Measurements from ENCODE around the gene LIPT2.
"Not testable (repeated sequence)": the region's sequence is repeated elsewhere in the genome, so short reads cannot be mapped to it uniquely, and the experiment has no call there.

Gene LIPT2

DNA sequence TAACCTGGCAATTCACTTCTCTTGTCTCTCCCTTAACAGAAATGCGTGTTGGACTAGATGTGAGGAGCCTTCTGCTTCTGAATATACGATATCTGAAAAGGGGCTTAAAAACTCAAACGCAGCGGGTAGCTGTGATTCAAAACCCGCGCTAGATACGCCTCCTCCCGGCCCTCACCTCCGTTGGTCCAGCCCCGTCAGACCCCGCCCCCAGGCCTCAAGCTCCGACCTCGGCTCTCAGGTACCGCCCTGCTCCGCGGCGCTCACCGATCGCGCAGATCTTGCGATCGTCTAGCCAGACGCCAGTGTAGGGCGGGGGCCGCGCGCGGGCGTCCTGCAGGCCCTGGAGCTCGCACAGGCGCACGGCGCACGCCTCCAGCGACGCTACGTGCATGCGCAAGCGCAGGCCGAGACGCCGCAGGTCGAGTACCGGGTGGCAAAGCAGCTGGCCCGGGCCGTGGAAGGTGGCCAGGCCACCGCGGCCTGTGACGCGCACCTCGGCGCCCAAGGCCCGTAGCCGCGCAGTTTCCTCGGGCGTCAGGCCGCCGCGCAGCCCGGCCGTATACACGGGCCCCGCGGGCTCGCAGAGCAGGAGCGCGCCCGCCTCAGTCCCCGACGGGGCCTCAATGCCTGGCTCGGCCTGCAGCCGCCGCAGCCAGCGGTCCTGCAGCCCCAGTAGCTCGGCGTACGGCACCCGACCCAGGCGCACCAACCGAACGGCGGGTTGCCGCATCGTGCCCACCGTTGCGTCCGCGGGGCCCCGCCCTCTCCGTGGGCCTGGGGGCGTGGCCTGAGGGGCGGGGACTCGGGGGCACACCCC is at the start of gene LIPT2:
TSS of gene LIPT2 (minus strand) at position 751 of the 817 bp plus-strand sequence. CDS start at position 730, 21 bp downstream.
- DNase-seq (ENCODE audit: low read depth in 1 of 2, low spot score in 1 of 2), result peak; percentile 95

DNA sequence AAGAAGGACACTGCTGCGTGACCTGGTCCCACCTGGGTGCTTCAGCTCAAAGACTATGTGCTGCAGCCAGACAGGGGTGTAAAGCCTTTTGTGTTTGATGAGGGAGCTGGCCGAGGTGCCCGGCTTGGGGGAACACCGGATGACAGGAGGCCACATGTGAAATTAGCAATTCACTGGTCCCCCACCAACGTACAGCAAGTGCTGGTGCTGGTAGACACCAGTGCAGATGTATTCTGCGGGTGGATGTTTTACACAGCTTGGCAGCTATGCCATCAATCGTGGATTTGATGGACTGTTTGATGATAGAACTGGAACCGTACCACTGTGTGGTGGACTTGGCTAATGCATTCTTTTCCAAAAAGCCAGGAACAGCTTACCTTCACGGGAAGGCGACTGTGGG is 47.9 kb upstream of the LIPT2 start:
- no peak for DNase-seq (ENCODE audit: low read depth in 1 of 2, low spot score in 1 of 2)

DNA sequence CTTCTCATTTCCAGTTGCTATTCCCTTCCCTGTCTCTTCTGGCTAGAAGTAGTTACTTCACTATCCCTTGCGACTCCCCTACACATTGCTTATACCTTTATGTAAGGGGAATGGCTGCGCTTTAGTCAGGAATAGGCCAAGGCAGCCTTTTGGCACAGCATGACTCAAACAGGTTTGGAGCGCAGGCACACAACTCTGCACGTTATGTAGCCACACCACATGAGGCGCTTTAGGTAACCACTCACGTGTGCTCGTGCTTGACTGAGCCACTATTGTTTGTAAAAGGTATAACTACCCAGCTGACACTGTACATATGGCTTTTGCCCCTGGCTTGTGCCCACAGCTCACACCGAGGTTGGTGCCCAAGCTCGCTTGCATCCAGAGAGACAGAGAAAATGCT is 46.7 kb upstream of the LIPT2 start:
- no peak for DNase-seq (ENCODE audit: low read depth in 1 of 2, low spot score in 1 of 2)

DNA sequence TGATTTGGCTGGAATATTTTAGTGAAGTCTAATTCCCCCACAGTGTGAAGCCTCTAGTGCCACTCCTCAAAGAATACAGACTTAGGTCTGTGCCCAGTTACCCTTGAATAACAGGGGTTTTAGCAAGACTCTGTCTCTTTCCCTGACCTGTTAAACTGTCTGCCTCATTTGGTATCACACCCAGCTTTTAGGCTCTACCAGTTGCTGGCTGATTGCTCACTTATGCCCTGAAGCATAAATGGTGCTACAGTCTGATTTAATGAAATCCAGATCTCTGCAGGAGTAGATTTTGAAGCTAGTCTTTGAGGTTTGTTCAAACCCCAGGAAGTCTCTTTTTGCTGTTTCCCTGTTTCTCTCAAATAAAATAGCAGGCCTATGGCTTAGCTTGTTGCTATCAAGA is 45.2 kb upstream of the LIPT2 start:
- DNase-seq (ENCODE audit: low read depth in 1 of 2, low spot score in 1 of 2), result no peak

DNA sequence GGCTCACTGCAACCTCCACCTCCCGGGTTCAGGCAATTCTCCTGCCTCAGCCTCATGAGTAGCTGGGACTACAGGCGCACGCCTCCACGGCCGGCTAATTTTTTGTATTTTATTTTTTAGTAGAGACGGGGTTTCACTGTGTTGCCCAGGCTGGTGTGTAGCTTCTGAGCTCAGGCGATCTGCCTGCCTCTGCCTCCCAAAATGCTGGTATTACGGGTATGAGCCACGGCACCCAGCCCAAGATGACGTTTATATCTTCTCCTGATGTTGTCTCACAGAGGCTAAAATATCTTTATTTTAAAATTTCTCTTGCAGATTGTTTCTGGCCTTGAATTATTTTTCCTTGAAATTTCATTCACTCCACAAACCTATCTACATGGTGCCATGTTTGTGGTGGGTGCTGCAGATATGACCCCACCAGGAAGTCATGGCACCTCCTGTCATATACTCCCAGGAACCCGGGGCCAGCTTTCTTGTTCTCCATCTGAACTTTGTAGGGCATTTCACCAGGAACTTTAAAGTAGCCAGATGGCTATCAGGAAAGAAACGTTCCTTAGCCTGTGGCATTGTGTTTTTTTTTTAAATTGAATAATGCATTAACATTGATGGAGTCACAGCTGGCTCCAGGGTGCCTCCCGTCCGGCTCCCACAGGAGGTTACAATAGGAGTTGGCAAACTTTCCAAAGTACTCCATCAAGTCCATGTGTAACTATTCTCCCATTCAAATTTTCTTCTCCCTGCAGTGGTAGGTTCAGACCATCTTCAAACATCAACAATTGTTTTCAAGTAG is 42.0 kb upstream of the LIPT2 start:
- DNase-seq (ENCODE audit: low read depth in 1 of 2, low spot score in 1 of 2), result no peak

DNA sequence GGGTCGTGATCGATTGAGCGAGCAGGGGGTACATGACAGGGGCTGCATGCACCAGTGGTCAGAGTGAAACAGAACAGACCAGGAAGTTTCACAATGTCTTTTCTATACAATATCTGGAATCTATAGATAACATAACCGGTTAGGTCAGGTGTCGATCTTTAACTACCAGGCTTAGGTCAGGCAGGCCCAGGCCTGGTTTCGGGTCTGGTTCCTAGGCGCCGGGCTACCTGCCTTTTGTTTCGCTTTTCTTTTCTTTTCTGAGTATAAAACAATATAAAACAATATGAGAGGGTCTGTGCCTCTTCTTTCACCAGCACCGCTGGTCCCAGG is 41.4 kb upstream of the LIPT2 start:
- not testable (repeated sequence) for DNase-seq (ENCODE audit: low read depth in 1 of 2, low spot score in 1 of 2)

DNA sequence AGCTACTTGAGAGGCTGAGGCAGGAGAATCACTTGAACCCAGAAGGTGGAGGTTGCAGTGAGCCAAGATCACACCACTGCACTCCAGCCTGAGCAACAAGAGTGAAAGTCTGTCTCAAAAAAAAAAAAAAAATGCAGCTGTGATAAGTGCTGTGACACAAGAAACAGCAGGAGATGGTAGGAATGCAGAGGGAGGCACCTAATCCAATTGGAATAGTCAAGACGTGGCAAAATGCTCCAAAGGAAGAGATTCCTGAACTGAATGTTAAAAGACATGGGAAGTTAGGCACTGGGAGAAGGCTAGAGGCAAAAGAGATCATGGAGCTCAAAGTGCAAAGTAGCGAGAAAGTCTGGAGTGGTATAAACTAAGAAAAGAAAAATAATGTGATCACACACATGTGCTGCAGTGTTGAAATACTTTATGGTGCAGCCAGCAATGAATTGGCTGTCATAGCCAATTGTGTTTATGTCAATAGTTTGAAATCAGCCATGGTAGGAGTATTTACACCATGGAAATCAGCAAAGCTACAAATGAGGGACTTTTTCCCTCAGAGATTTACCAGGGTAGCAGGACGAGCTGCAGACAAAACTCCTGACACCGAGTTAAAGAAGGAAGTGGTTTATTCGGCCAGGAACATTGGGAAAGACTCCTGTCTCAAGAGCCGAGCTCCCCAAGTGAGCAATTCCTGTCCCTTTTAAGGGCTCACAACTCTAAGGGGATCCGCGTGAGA is 40.9 kb upstream of the LIPT2 start:
- DNase-seq (ENCODE audit: low read depth in 1 of 2, low spot score in 1 of 2), result no peak

DNA sequence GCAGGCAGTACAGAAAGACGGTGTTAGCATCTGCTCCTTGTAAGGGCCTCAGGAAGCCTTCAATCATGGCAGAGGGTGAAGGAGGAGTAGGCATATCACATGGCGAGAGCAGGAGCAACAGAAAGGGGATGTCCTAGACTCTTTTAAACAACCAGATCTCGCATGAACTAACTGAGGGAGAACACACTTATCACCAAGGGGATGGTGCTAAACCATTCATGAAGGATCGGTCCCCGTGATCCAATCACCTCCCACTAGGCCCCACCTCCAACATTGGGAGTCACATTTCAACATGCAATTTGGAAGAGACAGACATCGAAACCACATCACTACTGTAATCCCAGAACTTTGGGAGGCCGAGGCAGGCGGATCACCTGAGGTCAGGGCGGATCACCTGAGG is 39.9 kb upstream of the LIPT2 start:
- DNase-seq (ENCODE audit: low read depth in 1 of 2, low spot score in 1 of 2), result no peak

DNA sequence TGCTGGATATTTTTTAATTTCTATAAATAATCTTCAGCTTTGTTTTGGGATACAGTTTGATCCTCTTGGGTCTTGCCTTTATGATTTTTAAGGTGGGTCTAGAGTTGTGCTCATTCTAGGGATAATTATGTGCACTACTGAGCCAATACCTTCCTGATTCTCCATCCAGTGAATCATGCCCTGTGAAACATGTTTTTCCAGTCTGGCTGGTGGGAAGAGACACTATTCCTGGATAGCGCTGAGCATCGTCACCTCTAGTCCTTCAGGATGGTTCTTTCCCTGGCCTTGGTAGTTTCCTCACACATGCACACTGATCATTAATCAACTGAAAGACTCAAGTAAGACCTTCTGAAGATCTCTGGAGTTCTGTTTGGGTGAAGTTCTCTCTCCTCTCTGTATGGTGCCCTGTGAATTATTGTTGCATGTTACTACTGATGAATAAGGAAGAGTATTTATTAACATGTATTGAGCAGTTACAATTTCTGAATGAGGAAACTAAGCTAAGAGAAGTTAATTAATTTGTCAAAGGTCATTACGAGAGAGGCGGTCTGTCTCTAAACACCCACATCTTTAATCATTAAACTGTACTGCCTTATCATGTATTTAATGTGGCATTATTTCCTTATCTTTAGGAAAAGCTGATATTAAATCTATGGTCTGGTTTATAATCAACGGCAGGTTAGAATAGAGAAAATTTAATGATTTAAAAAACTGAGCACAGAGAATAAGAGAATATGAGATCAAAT is 39.1 kb upstream of the LIPT2 start:
- DNase-seq (ENCODE audit: low read depth in 1 of 2, low spot score in 1 of 2), result no peak

DNA sequence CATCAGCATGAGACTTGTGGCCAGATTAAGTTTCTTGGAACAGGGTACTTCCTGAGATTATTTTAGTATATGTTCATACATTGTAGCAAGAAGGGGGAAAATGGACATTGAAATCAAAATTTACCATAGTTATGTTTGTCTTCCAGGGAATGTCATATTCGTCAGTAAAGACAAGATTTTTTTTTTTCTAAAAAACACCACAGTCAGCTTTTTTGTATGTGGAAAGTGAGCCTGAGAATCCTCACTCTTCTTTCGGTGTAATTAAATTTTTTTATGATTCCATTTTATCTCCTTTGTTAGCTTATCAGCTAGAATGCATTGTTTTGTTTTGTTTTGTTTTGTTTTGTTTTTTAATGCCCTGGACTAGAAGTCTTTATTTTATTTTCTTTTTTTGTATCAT is 31.5 kb upstream of the LIPT2 start:
- DNase-seq (ENCODE audit: low read depth in 1 of 2, low spot score in 1 of 2), result no peak

DNA sequence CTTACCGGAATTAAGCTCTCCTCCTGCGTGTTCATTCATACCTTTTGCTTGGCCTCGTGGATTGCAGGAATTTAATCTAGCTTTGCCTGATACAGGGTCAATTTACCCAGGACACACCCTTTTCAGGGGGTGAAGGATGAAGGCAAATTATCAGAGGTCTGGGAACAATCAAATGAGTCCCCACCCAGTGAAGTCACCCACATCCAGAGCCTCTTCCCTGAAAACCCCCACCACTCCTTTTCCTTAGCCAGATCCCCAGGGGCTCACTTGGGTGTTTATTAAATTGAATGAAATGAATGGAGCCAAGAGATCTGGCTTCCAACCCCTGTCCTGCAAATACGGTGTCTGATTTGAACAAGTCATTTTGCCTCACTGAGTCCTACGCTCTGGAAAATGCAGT is 31.0 kb upstream of the LIPT2 start:
- DNase-seq (ENCODE audit: low read depth in 1 of 2, low spot score in 1 of 2), result no peak

DNA sequence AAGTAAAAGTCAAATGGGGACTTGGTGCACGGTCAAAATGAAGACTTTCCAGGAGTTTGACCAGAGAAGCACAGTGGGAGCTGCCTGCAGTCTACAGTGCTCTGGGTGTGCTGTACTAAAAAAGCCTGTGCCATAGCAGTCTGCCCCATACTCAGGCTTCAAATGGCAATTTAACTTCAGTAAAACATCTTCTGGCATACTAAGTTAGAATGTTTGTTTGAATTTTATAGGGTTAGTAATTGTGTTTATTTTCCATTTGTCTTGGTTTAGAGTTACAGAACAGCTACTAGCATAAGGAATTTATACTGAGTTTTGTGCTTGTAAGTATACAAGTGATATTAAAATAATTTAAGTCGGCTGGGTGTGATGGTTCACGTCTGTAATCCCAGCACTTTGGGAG is 29.3 kb upstream of the LIPT2 start:
- DNase-seq (ENCODE audit: low read depth in 1 of 2, low spot score in 1 of 2), result no peak

DNA sequence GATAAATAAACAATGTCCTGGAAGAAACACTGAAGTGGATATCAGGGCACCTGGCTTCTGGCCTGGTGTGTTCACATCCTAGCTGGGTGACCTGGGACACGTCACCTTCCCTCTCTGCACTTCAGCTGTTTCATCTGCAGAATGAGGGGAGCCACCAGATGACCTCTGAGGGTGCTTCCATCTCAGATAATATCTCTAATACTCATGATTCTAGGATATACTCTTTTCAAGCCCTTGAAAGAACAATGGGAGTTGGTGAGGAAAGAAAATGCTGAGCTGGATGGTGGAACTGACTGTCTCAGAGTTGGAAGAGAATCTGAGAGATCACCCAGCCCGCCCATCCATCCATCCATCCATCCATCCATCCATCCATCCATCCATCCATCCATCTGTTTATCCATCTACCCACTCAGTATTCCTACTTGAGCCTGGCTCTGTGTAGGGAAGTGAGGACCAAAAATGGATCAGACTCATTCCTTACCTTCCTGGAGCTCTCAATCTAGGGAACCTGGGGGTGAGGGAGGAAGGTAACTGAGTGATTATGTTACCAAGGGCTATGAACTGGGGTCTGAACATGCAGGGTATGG is 28.2 kb upstream of the LIPT2 start:
- DNase-seq (ENCODE audit: low read depth in 1 of 2, low spot score in 1 of 2), result no peak

DNA sequence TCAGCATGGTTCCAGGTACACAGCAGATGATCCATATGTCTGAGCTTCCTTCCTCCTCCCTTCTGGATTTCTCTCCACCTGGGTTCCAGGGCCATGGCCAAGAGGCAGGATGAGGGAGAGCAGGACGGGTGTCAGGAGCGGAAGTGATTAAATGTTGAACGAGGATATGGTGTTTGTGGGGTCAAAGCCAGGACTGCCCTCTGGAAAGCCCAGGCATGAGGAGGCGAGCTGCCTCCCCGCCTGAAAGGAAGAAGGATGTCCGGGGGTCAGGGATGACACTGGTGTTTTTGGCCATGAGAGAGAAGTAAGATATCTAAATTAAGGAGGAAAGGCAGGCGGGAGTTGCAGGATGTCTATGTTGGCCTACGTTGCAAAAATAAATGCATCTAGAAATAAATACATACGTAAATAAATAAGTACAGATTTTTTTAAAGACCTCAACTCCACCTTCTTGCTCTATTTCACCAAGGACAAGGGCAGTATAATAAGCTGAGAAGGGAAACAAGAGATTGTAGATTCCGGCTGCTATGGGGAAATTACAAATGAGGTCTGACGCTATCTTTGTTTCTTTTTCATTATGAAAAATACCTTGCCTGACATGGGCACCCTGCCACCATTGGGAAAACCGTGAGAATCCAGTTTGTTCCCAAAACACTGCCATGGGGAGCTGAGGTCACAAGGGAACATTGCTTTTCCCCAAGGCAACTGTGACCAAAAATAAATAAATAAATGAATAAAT is 27.6 kb upstream of the LIPT2 start:
- DNase-seq (ENCODE audit: low read depth in 1 of 2, low spot score in 1 of 2), result no peak

DNA sequence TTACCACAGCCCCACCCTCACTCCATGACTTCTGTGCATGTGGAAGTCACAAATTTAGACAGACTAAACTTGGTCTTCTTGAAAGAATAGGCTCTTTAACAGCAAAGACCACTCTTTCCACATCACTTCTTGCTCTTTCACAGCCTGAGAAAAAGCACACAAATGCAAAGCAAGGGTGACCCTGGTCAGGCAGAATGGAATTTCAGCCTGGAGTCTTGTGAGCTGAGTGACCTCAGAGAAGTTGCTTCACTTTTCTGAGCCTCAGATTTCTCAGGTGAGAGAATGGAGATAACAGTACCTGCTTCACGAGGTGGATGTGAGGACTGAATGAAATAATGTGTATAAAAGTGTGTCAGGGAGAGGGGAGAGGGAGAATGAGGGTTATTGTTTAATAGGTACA is 26.8 kb upstream of the LIPT2 start:
- no peak for DNase-seq (ENCODE audit: low read depth in 1 of 2, low spot score in 1 of 2)

DNA sequence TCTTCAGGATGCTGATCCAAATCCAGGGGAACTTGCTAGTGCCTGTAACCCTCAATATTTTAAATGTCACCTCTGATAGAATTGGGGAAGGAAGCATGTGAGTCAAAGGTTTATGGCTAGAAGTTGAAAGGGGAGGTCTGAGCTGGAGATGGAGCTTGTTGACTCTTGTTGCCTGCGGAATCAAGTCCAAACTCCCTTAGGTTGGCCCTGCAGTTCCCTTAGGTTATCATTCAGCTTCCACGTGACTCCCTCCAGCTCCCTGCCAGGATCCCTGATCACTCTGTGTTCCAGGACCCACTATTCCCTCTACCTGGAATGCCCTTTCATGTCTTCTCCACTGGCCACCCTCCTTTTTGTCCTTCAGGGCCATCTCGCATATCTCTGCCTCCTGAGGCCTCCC is 26.2 kb upstream of the LIPT2 start:
- DNase-seq (ENCODE audit: low read depth in 1 of 2, low spot score in 1 of 2), result no peak

DNA sequence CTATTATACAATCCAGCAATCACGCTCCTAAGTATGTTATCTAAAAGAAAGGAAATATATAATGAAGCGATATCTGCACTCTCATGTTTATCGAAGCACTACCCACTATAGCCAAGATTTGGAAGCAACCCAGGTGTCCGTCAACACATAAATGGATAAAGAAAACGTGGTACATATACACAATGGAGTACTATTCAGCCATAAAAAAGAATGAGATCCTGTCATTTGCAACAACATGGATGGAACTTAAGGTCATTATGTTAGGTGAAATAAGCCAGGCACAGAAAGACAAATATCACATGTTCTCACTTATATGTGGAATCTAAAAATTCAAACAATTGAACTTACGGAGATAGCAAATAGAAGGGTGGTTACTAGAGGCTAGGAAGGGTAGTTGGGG is 24.1 kb upstream of the LIPT2 start:
- DNase-seq (ENCODE audit: low read depth in 1 of 2, low spot score in 1 of 2), result not testable (repeated sequence)

DNA sequence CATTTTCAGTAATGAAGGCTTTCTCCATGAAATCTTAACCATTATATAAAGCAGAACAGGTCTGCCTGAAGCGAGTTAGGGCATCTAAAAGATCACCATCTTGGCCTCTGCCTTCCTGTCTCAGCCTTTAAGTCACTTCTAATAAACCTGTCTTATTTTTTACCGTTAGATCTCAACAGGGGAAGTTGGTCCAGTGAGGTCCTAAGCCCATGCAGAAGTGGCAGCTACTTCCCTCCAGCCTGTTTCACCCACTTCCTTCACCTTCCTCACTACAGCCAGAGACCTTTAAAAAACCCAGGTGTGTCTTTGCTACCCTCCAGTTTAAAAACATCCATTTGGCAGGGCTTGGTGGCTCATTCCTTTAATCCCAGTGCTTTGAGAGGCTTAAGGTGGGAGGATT is 14.1 kb upstream of the LIPT2 start:
- DNase-seq (ENCODE audit: low read depth in 1 of 2, low spot score in 1 of 2), result no peak

DNA sequence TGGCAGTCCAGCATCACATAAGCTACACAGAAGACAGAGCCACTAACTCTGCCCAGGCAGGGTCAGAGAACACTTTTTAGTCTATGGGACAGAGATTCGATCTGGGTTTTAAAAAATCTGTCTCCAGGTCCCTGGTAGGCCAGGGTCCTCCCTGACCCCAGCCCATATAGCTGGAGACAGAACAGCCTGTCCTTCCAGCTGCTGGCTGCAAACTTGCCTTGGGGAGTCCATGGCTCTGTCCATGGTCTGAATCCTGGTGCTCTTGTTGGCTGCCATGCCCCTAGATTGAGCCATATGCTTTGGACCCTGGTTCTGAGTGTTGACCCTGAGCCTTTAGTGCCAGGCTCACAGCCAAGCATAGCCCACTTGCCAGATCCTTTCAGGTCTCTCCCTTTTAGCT is 13.3 kb upstream of the LIPT2 start:
- no peak for DNase-seq (ENCODE audit: low read depth in 1 of 2, low spot score in 1 of 2)

DNA sequence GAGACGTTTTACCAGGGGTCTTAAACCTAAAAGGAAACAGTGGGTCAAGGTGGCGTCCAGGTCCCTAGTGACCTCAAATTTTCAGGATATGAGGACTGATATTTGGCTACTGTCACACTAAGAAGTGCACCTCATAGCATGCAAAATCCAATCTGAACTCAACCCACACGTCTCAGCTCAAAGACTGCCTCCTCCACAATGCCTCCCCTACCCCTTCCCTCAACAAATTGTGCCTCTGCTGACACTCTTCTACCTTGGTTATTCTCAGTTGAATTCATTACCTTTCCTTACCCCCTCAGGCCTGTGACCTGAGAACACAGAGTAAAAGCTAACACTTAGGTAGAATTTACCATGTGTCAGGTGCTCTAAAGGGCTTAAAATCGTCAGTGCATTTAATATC is 12.4 kb upstream of the LIPT2 start:
- DNase-seq (ENCODE audit: low read depth in 1 of 2, low spot score in 1 of 2), result no peak
